Measurements from ENCODE around the gene UGGT2. TPM values are rescaled to one million over a fixed set of nuclear protein-coding genes. Genes with fewer than 3 reads are reported as not detected.
"Not testable (repeated sequence)": the region's sequence is repeated elsewhere in the genome, so short reads cannot be mapped to it uniquely, and the experiment has no call there.

The UGGT2 gene
- total RNA-seq, 1 donor from 2014 or later = 12.9 TPM

GRCh38 chr13:95783747-95784146 is 269.5 kb downstream of the UGGT2 start:
- ATAC-seq (no peak), DNase-seq (no peak)
- intact Hi-C loops (cut with micrococcal nuclease) = no loop called here

GRCh38 chr13:95781940-95782339 is 271.3 kb downstream of the UGGT2 start:
- ATAC-seq; intact Hi-C loops (cut with micrococcal nuclease); DNase-seq: not testable (repeated sequence)

GRCh38 chr13:95781016-95781415 is 272.2 kb downstream of the UGGT2 start:
- DNase-seq (no peak), ATAC-seq (no peak)
- intact Hi-C loops (cut with micrococcal nuclease) = no loop called here

GRCh38 chr13:95779522-95779921 is 273.7 kb downstream of the UGGT2 start:
- ATAC-seq (no peak), DNase-seq (no peak)
- intact Hi-C loops (cut with micrococcal nuclease) = no loop called here

GRCh38 chr13:95771905-95772304 is 281.3 kb downstream of the UGGT2 start:
- DNase-seq (no peak), ATAC-seq (no peak)
- intact Hi-C loops (cut with micrococcal nuclease) = no loop called here

- no peak for DNase-seq
- intact Hi-C loops (cut with micrococcal nuclease) = no loop called here
- no peak for ATAC-seq
Observed at GRCh38 chr13:95763601-95764000, 289.6 kb downstream of the UGGT2 start.

GRCh38 chr13:95762626-95763025 is 290.6 kb downstream of the UGGT2 start:
- intact Hi-C loops (cut with micrococcal nuclease); DNase-seq; ATAC-seq: not testable (repeated sequence)

- ATAC-seq = no peak
- intact Hi-C loops (cut with micrococcal nuclease) = no loop called here
- no peak for DNase-seq
Observed at GRCh38 chr13:95756072-95756471, 297.1 kb downstream of the UGGT2 start.

- intact Hi-C loops (cut with micrococcal nuclease) = no loop called here
- DNase-seq = no peak
- ATAC-seq = no peak
Observed at GRCh38 chr13:95754069-95754468, 299.1 kb downstream of the UGGT2 start.

GRCh38 chr13:95752677-95753076 is 300.5 kb downstream of the UGGT2 start:
- intact Hi-C loops (cut with micrococcal nuclease) = no loop called here
- DNase-seq (no peak), ATAC-seq (peak; percentile 64)

Other genes starting within 250 kb of the UGGT2 start
- gene HS6ST3, start 36.7 kb upstream of the UGGT2 start, total RNA-seq = 2.0 TPM

Data from left ventricle myocardium superior (tissue), 1 donor.